Ovary (tissue), 9 donors: ENCODE results near the gene ERFL. TPM values are rescaled to one million over a fixed set of nuclear protein-coding genes. Genes with fewer than 3 reads are reported as not detected.

Experiments
- DNase-seq, 5 donors: peaks; one replicate each; pipeline ENCODE4 v3.0.0-alpha.2; 2019 to 2020
- H3K27ac ChIP-seq, 2 donors: fragments of 200-600 bp; one replicate each; pipeline versions ENCODE4 v1.5.1 to v1.8.0; 2019 to 2022
- H3K27me3 ChIP-seq: fragments of 200-600 bp; one replicate; pipeline ENCODE4 v1.8.0; 2022
- H3K36me3 ChIP-seq: fragments of 200-600 bp; sonication (generic); one replicate; pipeline ENCODE4 v1.5.1; 2019
- H3K4me1 ChIP-seq: one replicate; pipeline ENCODE4 v1.8.1; 2013; ENCODE audit warnings: mild to moderate bottlenecking, moderate library complexity; ENCODE audit not compliant: insufficient read depth
- H3K4me3 ChIP-seq: fragments of 200-600 bp; sonication (generic); one replicate; pipeline ENCODE4 v1.5.1; 2017
- H3K9me3 ChIP-seq, 2 donors: fragments of 200-600 bp in 1 of 2; sonication (generic) in 1 of 2; one replicate each; pipeline versions ENCODE4 v1.5.1 to v1.8.1; 2013 to 2019; ENCODE audit warnings: mild to moderate bottlenecking in 1 of 2, moderate library complexity in 1 of 2
- CTCF ChIP-seq, 3 donors: fragments of 450-650 bp in 2 of 3; fragments of 200-600 bp in 1 of 3; IDR thresholded peaks; one replicate each; pipeline versions ENCODE4 v1.5.1 to v1.8.0; 2016 to 2022; ENCODE audit warnings: antibody characterized with exemption in 3 of 3, mild to moderate bottlenecking in 1 of 3
- EP300 ChIP-seq: sonication (generic); formaldehyde crosslinking; IDR thresholded peaks from one replicate; pipeline ENCODE4 v1.6.1; 2017; ENCODE audit warnings: antibody characterized with exemption
- POLR2A ChIP-seq: fragments of 450-650 bp; IDR thresholded peaks from one replicate; pipeline ENCODE4 v1.6.1; 2017; ENCODE audit warnings: antibody characterized with exemption, mild to moderate bottlenecking, moderate library complexity
- WGBS, 3 donors: extraction: QIAGEN DNeasy Blood & Tissue Kit in 1 of 3; methylation state at CpG; one replicate each; pipeline versions ENCODE4 v1.1.5 to v1.1.7; 2013 to 2017; 5-methylcytosine and 5-hydroxymethylcytosine counted together
- intact Hi-C, 4 donors: fragments of 100-400 bp; cut with DNase I; formaldehyde crosslinking; loops; one replicate each; pipeline versions ENCODE4 v1.11.0 to v1.15.1; 2022 to 2023
- polyA plus RNA-seq, 2 donors: library from polyadenylated mRNA; stranded (reverse); fragments of 200-250 nt in 1 of 2; fragments of 350-450 nt in 1 of 2; fragmentation: Illumina TruSeq in 1 of 2; extraction: RNeasy Lipid Tissue Mini Kit (QIAGEN cat#74804) in 1 of 2; gene quantifications; one replicate each; pipeline ENCODE4 v1.2.3, GENCODE V29; 2013 to 2014
- total RNA-seq, 7 donors: library from RNA; depleted of rRNA in 2 of 7; stranded (reverse); fragments of >200 nt in 2 of 7; fragmentation: NEBNext Ultra II Directional in 3 of 7; extraction: Animal tissue kit (Norgen Biotek cat#: 25700) in 3 of 7; gene quantifications; one replicate each; pipeline versions ENCODE4 v1.1.0 to v1.2.4, GENCODE V29; 2016 to 2023
- donor health status: DM: no; HTN: no; CAD: no; lungs with moderate emphysema.
- donor health status: DM: no; HTN: no; CAD: no.
- donor health status: Bipolar disorder and iron deficiency.
- donor health status: DM: yes; HTN: yes; CAD: no.
- donor health status: DM: no; HTN: no; CAD: no.
- donor health status: DM: yes; HTN: yes; CAD: no.

Gene ERFL
- total and polyA plus RNA-seq, 9 donors: 0.11 to 1.3 (median 0.44) TPM; not detected in 1

GRCh38 chr19:41960973-41961372 is 32.7 kb upstream of the ERFL start:
- Histone ChIP-seq H3K27me3 (no peaks in the 10 kb centered on the region), H3K9me3 (no peaks in the 10 kb centered on the region), H3K4me3 (no peak overlapping the region), H3K27ac (no peak overlapping the region), H3K36me3 (no peaks in the 10 kb centered on the region), H3K4me1 (peaks cover 1% of the 10 kb centered on the region)
- 95 to 98% (median 97%) methylated on average over 5 of the region's 5 CpGs for WGBS, 3 donors
- no peak for DNase-seq
- intact Hi-C loops: no loop called here
- TF ChIP-seq EP300 (no peak), CTCF (IDR thresholded peaks at IDR 0.05) (no peak), POLR2A (no peak)

GRCh38 chr19:41959056-41960053 is 31.1 kb upstream of the ERFL start, which contains the start of gene RABAC1:
TSS of gene RABAC1 (minus strand) at chr19:41959321. CDS start at chr19:41959292, 29 bp downstream.
- Histone ChIP-seq H3K4me3 (peak within 1 kb of the TSS; percentile 93), H3K27ac (peak within 1 kb of the TSS; percentile 82 to 87), H3K9me3 (no peaks in the 10 kb centered on the region), H3K36me3 (no peaks in the 10 kb centered on the region), H3K4me1 (peaks cover 1% of the 10 kb centered on the region), H3K27me3 (no peaks in the 10 kb centered on the region)
- TF ChIP-seq CTCF (IDR thresholded peaks at IDR 0.05) (no peak), POLR2A (peak; percentile 48), EP300 (no peak)
- 5 to 6% (median 6%) methylated on average over 37 to 46 of the region's 46 CpGs for WGBS, 3 donors
- intact Hi-C loops: loop anchor here in 1 of 4 donors (5.0 kb wide), 1 partner anchor 97 kb away; the partner anchor contains the start of gene RPS19
- DNase-seq: peak; percentile 86 to 92 (median 90)

GRCh38 chr19:41958367-41959055 is 30.3 kb upstream of the ERFL start:
- peak; percentile 78 to 86 (median 84) for DNase-seq
- Histone ChIP-seq H3K36me3 (no peaks in the 10 kb centered on the region), H3K4me1 (peaks cover 1% of the 10 kb centered on the region), H3K9me3 (no peaks in the 10 kb centered on the region), H3K27me3 (no peaks in the 10 kb centered on the region), H3K4me3 (peak overlapping the region; percentile 93), H3K27ac (peak overlapping the region; percentile 82 to 87)
- WGBS, 3 donors: 1 to 2% (median 2%) methylated on average over 42 to 43 of the region's 43 CpGs
- intact Hi-C loops: loop anchor here in 1 of 4 donors (5.0 kb wide), 1 partner anchor 96 kb away; the partner anchor contains the start of gene RPS19
- TF ChIP-seq POLR2A (peak; percentile 63), CTCF (IDR thresholded peaks at IDR 0.05) (peak in 1 of 3 donors; percentile 13), EP300 (no peak)

- DNase-seq: peak; percentile 58 to 74 (median 65)
- Histone ChIP-seq H3K9me3 (no peaks in the 10 kb centered on the region), H3K36me3 (no peaks in the 10 kb centered on the region), H3K4me3 (peak overlapping the region; percentile 93), H3K4me1 (peaks cover 1% of the 10 kb centered on the region), H3K27ac (peak overlapping the region; percentile 82 to 87), H3K27me3 (no peaks in the 10 kb centered on the region)
- intact Hi-C loops: loop anchor here in 1 of 4 donors (5.0 kb wide), 1 partner anchor 96 kb away; the partner anchor contains the start of gene RPS19
- WGBS, 3 donors: 15 to 19% (median 18%) methylated on average over 10 of the region's 10 CpGs
- TF ChIP-seq CTCF (IDR thresholded peaks at IDR 0.05) (peak; percentile 54 to 61 (median 54)), EP300 (no peak)
These were observed 29.7 kb upstream of the ERFL start for GRCh38 chr19:41957838-41958366.
